CD4-positive, alpha-beta T cell treated with Interleukin-4 for 1 hour (primary cell): ENCODE results near the gene ALDH9A1.
"Not testable (repeated sequence)": the region's sequence is repeated elsewhere in the genome, so short reads cannot be mapped to it uniquely, and the experiment has no call there.

Experiments
- DNase-seq, 2 donors: peaks; one replicate each; pipeline ENCODE4 v3.0.0-alpha.2; 2020 to 2022

Gene ALDH9A1

DNA sequence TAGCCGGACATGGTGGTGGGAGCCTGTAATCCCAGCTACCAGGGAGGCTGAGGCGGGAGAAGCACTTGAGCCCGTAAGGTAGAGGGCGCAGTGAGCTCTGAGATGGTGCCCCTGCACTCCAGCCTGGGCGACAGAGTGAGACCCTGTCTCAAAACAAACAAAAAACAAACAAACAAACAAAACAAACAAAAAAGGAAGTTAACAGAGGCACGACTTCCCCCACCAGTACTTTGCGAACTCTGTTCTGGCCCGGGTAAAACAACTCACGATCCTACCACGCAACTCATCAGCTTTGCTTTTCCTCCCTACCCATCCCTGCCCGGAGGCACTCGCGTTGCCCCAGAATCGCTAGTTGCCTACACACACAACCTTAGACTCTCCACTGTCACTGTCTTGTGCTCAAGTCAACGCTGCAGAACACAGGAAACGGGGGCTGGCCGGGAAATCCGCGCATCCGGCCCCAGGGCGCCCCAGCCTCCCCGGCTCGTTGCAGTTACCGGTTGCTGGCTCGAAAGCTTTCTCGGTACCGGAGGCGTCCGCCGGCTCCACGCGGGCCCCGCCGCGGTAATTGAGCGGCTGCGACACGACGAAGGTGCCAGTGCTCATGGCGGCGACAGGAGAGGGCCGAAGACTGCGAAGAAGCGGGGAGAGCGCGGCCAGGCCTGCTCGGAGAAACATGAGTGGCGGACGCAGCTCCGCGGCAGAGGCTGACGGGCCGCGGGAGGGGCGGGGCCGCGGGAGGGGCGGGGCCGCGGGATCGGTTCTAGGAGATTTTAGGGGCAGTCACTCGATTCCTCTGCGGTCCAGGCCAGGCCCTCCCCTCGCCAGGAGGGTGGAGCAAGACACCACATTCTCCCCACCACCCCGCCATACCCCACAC lies at the start of gene ALDH9A1:
Gene ALDH9A1, minus strand, starts transcription at position 682 of the 880 bp plus-strand sequence. Its CDS starts 4 bp downstream, at position 678.
- DNase-seq = peak; percentile 86 to 89

DNA sequence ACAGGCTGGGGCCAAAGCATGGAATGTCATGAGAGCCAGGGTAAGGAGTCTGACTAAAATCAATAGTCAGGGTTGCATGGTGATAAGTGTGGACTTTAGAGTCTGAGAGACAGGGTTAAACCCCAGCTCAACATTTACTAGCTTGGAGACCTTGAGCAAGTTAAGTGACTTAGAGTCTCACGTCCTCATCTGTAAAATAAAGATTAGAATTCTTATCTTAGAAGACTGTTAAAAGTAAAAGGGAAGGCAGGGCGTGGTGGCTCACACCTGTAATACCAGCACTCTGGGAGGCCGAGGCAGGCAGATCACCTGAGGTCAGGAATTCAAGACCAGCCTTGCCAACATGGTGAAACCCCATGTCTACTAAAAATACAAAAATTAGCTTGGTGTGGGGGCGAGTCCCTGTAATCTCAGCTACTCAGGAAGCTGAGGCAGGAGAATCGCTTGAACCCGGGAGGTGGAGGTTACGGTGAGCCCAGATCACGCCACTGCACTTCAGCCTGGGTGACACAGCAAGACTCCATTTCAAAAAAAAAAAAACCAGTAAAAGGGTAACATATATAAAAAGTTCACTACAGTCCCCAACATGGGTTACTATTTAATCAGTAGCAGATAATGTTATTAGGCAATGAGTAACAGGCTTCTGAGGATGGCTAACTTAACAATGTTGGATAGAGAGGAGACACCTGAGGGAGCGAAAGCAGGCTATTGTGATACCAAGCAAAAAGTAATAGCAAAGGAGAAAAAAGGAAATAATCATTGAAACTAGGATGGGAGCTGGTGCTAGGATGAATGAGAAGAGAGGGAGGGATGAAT lies 49.5 kb upstream of the ALDH9A1 start:
- no peak for DNase-seq

DNA sequence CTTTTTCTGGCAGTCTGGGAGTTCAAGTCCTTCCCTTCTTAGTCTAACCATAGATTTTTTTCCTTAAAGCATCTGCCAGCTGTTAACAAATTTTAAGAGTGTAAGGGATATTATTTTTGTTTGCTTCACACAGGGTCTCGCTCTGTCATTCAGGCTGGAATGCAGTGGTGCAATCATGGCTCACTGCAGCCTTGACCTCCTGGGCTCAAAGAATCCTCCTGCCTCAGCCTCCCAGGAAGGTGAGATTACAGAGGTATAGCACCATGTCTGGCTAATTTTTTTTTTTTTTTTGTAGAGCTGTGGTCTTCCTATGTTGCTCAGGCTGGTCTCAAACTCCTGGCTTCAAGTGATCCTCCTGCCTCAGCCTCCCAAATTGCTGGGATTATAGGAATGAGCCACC lies 46.6 kb upstream of the ALDH9A1 start:
- not testable (repeated sequence) for DNase-seq

DNA sequence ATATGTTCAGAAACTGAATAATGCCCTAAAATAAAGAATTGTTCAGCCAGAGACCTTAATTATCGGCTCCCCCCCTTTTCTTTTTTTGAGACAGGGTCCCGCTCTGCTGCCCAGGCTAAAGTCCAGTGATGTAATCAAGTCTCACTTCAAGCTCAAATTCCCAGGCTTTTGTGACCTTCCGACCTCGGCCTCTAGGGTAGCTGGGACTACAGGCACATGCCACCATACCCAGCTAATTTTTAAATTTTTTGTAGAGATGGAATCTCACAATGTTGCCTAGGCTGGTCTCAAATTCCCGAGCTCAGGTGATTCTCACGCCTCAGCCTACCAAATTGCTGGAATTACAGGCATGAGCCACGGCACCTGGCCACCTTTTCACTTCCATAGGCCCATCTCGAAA lies 43.8 kb upstream of the ALDH9A1 start:
- no peak for DNase-seq

DNA sequence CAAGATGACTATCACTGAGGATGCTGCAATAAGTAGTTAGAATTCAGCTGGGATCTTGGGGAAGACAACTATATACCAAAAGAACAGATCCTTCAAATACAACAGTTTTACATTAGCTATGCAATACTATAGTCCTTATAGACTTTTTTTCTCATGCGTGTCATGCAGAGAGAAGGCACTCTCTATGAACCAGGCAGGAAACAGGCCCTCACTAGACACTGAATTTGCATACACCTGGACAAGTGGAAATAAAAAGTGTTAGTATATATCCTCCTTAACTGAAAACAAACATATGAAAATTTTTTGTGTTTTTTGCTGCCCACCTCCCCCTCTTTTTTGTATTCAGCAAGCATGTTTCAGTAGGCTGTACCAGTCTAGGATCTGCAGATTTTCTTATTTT lies 40.4 kb upstream of the ALDH9A1 start:
- DNase-seq = no peak

DNA sequence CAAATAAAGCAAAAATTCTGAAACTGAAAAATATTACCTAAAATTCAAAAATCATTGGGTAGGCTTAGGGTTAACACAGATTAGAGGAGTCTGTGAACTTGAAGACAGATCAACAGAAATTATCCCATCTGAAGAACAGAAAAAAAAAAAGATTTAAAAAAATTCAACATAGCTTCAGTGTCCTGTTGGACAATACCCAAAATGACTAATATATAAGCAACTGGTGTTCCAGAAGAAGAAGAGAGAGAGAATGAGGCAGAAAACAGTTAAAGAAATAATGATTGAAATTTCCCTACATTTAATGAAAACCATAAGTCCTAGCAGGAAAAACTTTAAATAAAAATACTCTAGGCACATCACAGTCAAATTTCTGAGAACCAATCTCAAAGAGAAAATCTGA lies 38.8 kb upstream of the ALDH9A1 start:
- no peak for DNase-seq

DNA sequence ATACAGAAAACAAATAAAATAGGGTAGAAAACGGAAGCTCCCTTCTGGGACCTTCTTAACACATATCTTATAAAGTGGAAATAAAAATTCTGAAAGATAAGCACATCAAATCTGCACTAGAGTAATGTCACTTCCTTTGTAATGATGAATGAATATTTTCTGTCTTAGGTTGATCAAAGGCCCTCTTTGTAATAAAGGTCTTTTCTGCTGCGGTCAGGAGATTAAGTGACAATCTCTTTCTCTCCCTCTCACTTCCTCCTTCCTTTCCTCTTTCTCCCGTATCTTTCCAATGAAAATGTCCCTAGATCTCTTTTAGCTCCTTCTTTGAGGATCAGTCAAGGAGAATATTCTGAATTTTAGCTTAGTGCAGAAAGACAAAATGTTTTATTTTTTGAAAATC lies 36.5 kb upstream of the ALDH9A1 start:
- DNase-seq = no peak

DNA sequence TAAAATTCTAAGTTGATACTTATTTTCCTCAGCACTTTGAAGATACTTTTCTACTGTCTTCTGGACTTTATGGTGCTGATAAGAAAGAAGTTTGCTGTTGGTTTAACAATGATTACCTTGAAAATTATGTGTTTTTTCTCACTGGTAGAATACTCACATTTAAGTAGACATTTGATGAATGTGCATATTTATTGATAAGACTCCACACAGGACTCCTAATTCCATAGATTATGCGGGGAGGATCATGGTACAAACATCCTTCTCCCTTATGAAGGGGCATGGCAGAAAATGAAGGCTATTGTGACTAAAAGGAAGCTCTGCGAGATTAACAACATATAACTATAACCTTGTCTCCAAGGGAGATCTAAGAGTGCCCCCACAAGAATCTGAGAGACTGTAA lies 28.5 kb upstream of the ALDH9A1 start:
- no peak for DNase-seq

DNA sequence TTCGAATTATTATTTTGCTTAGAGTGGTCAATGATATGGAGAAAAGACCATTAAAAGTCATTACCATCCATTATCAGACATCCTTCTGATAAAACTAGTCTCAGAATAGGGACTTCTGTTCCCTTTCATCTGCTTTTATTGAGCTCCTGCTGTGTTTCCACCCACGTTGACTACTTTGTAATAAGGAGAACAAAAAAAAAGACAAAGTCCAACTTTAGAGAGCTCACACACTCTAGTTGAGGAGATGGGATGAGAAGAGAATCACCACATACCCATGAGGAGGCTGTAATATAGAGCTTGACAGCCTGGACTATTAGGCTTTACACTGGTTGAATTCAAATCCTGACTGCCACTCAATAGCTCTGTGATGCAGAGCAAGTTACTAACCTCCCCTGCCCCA lies 27.8 kb upstream of the ALDH9A1 start:
- DNase-seq = no peak

DNA sequence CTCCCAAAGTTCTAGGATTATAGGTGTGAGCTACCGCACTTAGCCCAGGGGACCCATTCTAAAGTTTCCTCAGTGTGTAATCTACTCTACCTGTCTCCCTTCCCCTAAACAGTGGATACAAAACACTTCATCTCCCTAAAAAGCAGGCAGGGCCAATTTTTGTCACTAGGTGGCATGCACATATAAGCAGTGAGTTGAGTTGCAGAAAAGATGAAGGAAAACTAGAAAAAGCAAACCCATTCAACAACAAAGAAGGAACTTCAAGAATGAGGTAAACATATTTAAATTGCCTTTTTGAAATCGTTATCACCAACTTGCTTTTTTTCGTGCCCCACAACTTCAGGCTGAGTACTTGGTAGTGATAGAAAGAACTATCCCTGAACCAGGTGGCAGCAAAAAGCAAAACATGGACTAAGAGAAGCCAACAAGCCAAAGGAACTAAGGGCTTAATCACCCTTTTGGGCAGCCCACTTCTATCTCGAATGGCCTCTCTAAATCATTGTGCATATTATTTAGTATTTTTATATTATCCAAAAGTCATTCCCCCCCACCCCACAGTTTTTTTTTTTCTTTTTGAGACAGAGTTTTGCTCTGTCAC lies 19.7 kb upstream of the ALDH9A1 start:
- peak; percentile 34 to 46 for DNase-seq

DNA sequence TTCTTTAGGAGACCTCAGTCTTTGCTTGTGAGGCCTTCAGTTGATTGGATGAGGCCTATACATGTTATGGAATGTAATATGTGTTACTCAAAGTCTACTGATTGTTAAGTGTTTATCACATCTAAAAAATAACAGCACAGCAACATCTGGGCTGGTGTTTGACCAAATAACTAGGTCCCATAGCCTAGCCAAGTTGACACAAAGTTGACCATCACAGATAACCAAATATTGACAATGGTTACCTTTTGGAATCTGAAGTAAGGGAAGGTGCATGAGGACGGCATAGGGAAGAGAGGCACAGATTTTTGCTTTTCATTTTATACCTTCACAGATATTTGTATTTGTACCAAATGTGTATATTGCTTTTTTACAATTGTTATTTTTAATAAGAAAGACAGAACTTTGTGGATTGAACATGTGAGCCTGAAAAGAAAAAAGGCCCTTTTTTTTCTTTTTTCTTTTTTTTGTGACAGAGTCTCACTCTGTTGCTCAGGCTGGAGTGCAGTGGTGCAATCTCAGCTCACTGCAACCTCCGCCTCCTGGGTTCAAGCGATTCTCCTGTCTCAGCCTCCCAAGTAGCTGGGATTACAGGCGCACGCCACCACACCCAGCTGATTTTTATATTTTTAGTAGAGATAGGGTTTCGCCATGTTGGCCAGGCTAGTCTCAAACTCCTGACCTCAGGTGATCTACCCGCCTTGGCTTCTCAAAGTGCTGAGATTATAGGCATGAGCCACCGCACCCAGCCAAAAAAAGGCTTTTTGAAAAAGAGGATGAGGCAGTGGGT lies 18.1 kb upstream of the ALDH9A1 start:
- DNase-seq = not testable (repeated sequence)

DNA sequence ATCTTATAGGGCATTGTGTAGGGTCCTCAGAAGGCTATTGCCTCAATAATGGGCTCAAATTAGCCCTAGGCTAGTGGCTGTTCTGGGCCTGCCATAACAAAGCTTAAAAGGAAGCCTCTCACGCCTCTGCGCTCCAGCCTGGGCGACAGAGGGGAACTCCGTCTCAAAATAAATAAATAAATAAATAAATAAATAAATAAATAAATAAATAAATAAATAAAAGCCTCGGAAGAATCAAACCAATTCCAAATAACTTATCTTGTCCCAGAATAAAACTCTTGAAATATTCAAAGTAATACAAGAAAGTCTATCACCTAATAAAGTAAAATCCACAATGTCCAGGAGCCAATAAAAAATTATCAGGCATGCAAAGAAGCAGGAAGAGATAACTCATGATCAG lies 14.4 kb upstream of the ALDH9A1 start:
- DNase-seq = no peak

DNA sequence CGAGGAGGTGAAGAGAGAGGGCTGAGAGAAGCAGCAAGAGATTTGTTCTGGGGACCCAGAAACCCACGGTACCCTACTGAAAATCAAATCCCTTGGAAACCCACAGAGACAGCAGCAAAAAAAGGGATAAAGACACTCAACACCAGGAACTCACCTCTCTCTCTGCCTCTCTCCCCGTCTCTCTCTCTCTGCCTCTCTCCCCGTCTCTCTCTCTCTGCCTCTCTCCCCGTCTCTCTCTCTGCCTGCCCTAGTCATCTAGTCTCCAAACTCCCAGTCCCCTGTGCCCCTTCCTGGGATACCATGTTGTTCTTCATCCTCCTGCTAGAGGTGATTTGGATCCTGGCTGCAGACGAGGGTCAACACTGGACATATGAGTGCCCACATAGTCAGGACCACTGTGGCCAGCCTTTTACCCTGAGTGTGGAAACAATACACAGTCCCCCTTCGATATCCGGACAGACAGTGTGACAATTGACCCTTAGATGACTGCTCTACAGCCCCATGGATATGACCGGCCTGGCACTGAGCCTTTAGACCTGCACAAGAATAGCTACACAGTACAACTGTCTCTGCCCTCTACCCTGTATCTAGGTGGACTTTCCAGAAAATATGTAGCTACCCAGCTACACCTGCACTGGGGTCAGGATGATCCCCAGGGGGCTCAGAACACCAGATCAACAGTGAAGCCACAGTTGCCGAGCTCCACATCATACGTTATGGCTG lies 9.8 kb upstream of the ALDH9A1 start:
- DNase-seq = no peak

DNA sequence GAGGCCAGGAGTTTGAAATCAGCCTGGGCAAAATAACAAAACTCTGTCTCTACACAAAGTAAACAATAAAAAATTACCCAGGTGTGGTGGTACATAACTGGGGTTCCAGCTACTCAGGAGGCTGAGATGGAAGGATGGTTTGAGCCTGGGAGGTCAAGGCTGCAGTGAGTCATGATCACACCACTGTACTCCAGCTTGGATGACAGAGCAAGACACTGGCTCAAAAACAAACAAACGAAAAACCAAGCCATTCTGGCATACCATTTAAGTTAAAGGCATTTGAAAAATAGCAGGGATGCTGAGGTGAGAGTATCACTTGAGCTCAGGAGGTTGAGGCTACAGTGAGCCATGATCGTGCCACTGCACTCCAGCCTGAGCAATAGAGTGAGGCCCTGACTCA lies 5.3 kb upstream of the ALDH9A1 start:
- DNase-seq = no peak

DNA sequence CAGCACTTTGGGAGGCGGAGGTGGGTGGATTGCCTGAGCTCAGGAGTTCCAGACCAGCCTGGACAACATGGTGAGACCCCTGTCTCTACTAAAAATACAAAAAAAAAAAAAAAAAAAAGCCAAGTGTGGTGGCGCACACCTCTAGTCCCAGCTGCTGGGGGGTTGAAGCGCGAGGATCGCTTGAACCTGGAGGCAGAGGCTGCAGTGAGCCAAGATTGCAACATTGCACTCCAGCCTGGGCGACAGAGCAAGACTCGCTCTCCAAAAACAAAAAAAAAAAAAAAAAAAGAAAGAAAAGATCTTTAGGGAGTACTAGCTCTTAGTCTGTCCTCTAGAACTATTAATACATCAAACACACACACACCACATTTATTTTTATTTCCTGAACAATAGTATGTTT lies 3.6 kb upstream of the ALDH9A1 start:
- not testable (repeated sequence) for DNase-seq

DNA sequence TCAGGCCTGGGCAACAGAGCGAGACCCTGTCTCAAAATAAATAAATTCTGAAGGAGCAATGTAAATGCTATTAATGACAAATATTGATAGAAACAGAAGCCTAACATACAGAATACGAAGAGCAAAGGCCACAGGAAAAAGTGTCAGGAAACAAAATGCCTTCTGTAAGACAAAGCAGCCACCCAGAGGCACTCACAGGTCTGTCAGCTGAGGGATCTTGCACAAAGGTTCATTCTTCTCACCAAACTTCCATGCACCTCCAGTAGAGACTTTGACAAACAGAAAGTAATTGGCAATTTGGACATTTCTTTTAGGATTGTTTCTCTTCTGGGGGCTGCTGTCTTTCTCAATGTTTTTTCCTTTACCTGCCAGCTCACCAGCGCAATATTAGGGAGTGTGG lies 1.2 kb upstream of the ALDH9A1 start:
- DNase-seq = no peak

DNA sequence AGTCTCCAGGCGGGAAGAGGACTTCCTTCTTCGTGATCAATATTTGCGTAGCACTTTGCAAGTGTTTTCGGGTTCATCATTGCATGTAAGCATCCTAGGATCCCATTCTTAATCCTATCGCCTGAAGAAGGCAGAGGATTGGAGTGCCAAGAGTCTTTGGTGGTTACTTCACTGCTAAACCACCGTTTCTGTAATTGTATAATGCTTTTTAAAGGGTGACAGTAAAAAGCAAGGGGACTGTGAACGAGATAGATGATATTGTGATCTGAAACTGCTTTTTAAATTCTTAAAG lies 345 bp upstream of the ALDH9A1 start:
- no peak for DNase-seq

DNA sequence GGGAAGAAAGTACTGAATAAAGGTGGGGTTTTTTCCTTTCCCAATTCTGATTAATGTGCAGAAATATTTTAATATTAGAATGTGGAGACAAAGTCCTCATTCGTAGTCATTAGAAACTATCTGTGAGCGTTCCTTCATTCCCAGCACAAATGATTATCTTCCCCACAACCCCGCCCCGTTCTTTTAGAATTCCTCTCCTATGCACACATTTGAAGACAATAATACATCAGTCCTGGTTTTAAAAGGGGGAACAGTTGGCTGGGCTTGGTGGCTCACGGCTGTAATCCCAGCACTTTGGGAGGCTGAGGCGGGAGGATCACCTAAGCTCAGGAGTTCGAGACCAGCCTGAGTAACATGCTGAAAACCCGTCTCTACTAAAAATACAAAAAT lies 876 bp downstream of the ALDH9A1 start:
- DNase-seq = no peak

DNA sequence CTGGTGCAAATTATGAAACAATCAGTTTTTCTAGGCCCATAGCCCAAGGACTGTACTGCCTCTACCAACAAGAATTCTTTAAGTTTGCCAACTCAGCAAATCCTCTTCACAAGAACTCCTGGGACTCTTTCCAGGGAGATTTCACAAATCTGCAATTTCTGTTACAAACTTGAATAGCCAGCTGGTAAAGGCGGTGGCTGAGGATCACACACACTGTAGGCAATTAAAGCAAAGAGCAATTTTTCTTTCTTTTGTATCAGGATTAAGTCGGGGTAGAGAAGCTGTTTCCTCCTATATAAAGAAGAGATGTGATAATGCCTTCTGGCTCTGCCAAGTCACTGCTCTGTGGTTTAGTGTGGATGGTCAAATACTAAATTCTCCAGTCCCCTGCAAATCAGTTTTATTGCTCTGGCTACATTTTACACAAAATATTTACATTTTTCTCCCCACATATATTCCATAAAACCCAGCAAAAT lies 1.7 kb downstream of the ALDH9A1 start:
- no peak for DNase-seq

DNA sequence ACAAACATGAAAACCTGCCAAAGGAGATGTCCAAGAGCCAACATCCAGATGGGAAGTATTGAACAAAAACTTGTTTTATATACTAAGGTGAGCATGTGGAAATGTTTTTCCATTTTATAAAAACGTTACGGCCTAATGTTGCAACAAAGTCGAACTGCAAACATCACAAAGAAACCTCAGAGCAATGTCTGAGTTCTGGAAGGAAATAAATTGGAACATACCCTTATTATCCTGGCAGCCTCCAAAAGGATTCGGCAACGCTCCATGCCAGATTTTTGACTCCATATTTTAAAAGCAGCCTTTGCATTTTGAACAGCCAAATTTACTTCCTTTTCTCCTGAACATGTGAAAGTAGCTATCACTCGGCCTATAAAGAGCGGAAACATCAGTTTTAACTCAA lies 3.3 kb downstream of the ALDH9A1 start:
- DNase-seq = no peak

DNA sequence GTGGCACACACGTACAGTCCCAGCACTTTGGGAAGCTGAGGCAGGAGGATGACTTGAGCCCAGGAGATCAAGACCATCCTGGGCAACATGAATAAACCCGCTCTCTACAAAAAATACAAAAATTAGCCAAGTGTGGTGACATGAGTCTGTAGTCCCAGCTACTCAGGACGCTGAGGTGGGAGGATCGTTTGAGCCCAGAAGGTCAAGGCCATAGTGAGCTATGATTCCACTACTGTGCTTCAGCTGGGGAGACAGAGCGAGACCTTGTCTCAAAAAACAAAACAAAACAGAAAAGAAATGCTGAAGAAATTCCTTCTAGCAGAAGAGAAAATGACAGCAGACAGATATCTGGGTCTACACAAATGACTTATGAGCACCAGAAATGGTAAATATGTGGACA lies 10.3 kb downstream of the ALDH9A1 start:
- no peak for DNase-seq

DNA sequence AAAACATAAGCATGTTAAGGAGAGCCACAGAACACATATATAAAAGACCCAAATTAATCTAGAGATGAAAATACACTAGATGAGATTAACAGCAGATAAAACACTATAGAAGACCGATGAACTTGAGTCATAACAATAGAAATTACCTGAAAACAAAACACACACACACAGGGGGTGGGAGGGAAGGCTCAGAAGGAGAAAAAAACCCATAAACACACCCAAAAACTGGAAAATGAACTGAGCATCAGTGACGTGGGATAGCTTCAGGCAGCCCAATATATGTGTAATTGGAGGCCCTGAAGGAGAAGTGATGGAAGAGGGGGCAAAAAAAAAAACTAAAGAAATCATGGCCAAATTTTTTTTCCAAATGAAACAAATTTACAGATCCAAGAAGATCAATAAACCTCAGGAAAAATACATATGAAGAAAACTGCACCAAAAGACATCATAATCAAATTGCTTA lies 11.4 kb downstream of the ALDH9A1 start:
- DNase-seq = no peak
